HepG2 (cell line): ENCODE data around the gene UNC13D. TPM values are rescaled to one million over a fixed set of nuclear protein-coding genes. Genes with fewer than 3 reads are reported as not detected.

Experiments used
- CAMTA2 ChIP-seq: sonication (generic); formaldehyde crosslinking; IDR thresholded peaks from 2 replicates; pipeline ENCODE4 v1.4.0; 2020; ENCODE audit warnings: mild to moderate bottlenecking, missing genetic modification reagents, borderline replicate concordance
- FOXO1 ChIP-seq: sonication (generic); formaldehyde crosslinking; IDR thresholded peaks from 2 replicates; pipeline ENCODE4 v1.4.0; 2020; ENCODE audit warnings: missing genetic modification reagents
- GATAD2A ChIP-seq: IDR thresholded peaks from 2 replicates; pipeline ENCODE4 v1.6.1; 2016
- HHEX ChIP-seq: IDR thresholded peaks from 2 replicates; pipeline ENCODE4 v1.6.1; 2016; ENCODE audit warnings: control low read depth
- MED8 ChIP-seq: sonication (generic); formaldehyde crosslinking; IDR thresholded peaks from 2 replicates; pipeline ENCODE4 v1.8.1; 2023; ENCODE audit warnings: mild to moderate bottlenecking, missing genetic modification reagents; ENCODE audit not compliant: insufficient replicate concordance
- NFKB2 ChIP-seq: sonication (generic); formaldehyde crosslinking; IDR thresholded peaks from 2 replicates; pipeline ENCODE4 v1.4.0; 2020; ENCODE audit warnings: missing genetic modification reagents, borderline replicate concordance
- REXO4 ChIP-seq: sonication (generic); formaldehyde crosslinking; IDR thresholded peaks from 2 replicates; pipeline ENCODE4 v1.8.0; 2022; ENCODE audit warnings: missing genetic modification reagents, mild to moderate bottlenecking, borderline replicate concordance
- RFX1 ChIP-seq: fragments of 450-650 bp; IDR thresholded peaks from 2 replicates; pipeline ENCODE4 v1.6.1; 2017
- RFXANK ChIP-seq: IDR thresholded peaks from 2 replicates; pipeline ENCODE4 v1.6.1; 2016
- TSC22D2 ChIP-seq: sonication (generic); formaldehyde crosslinking; IDR thresholded peaks from 2 replicates; pipeline ENCODE4 v1.5.1; 2020; ENCODE audit warnings: missing genetic modification reagents, mild to moderate bottlenecking, borderline replicate concordance
- ZNF446 ChIP-seq: sonication (generic); formaldehyde crosslinking; IDR thresholded peaks from 2 replicates; pipeline ENCODE4 v1.5.0; 2020; ENCODE audit warnings: mild to moderate bottlenecking, missing genetic modification reagents
- ZNF550 ChIP-seq: sonication (generic); formaldehyde crosslinking; IDR thresholded peaks from 2 replicates; pipeline ENCODE4 v1.4.0; 2020; ENCODE audit warnings: mild to moderate bottlenecking, missing genetic modification reagents, borderline replicate concordance
- ZNF672 ChIP-seq: sonication (generic); formaldehyde crosslinking; IDR thresholded peaks from 2 replicates; pipeline ENCODE4 v1.8.1; 2022; ENCODE audit warnings: missing genetic modification reagents
- ZSCAN31 ChIP-seq: sonication (generic); formaldehyde crosslinking; IDR thresholded peaks from 2 replicates; pipeline ENCODE4 v1.5.0; 2020; ENCODE audit warnings: low read depth, mild to moderate bottlenecking, missing genetic modification reagents
- polyA plus RNA-seq, 8 experiments: library from polyadenylated mRNA; depleted of rRNA in 3 of 8; stranded (reverse) in 7 of 8; unstranded in 1 of 8; fragments of >200 nt; fragmentation: Illumina TruSeq in 4 of 8; extraction: Trizol in 4 of 8; gene quantifications; 2 replicates each; pipeline versions ENCODE4 v1.2.1 to v1.2.3, GENCODE V29; 2011 to 2016; ENCODE audit warnings: low read depth in 4 of 8, missing spikeins in 1 of 8, mixed read lengths in 1 of 8; ENCODE audit not compliant: insufficient read depth in 1 of 8
- total RNA-seq, 5 experiments: library from RNA; depleted of rRNA; stranded (reverse); fragments of >200 nt; fragmentation: Illumina TruSeq; extraction: Trizol; gene quantifications; 2 replicates each; pipeline ENCODE4 v1.2.3, GENCODE V29; 2016; ENCODE audit warnings: low read depth in 1 of 5
- TF ChIP-seq, protein P1 (sequence below): sonication (generic); formaldehyde crosslinking; IDR thresholded peaks from 2 replicates; pipeline ENCODE4 v1.4.0; 2020; ENCODE audit warnings: missing genetic modification reagents
- TF ChIP-seq, protein P2 (sequence below): sonication (generic); formaldehyde crosslinking; IDR thresholded peaks from 2 replicates; pipeline ENCODE4 v1.5.0; 2020; ENCODE audit warnings: mild to moderate bottlenecking, missing genetic modification reagents, moderate library complexity
- TF ChIP-seq, protein P3 (sequence below): sonication (generic); formaldehyde crosslinking; IDR thresholded peaks from 2 replicates; pipeline ENCODE4 v1.8.0; 2022; ENCODE audit warnings: mild to moderate bottlenecking, missing genetic modification reagents, moderate library complexity
- TF ChIP-seq, protein P4 (sequence below), 2 experiments: sonication (generic) in 1 of 2; formaldehyde crosslinking in 1 of 2; IDR thresholded peaks; 2 replicates each; pipeline versions ENCODE4 v1.4.0 to v1.6.1; 2018 to 2020; ENCODE audit warnings: missing genetic modification reagents in 2 of 2, borderline replicate concordance in 1 of 2, low read depth in 1 of 2, mild to moderate bottlenecking in 1 of 2, missing biosample characterization in 1 of 2

The UNC13D gene
- total and polyA plus RNA-seq, 2 of the 13 experiments (the other 11 are each of a cell fraction or from before 2014, with no cell fraction given), result 29.7 to 42.7 TPM

DNA sequence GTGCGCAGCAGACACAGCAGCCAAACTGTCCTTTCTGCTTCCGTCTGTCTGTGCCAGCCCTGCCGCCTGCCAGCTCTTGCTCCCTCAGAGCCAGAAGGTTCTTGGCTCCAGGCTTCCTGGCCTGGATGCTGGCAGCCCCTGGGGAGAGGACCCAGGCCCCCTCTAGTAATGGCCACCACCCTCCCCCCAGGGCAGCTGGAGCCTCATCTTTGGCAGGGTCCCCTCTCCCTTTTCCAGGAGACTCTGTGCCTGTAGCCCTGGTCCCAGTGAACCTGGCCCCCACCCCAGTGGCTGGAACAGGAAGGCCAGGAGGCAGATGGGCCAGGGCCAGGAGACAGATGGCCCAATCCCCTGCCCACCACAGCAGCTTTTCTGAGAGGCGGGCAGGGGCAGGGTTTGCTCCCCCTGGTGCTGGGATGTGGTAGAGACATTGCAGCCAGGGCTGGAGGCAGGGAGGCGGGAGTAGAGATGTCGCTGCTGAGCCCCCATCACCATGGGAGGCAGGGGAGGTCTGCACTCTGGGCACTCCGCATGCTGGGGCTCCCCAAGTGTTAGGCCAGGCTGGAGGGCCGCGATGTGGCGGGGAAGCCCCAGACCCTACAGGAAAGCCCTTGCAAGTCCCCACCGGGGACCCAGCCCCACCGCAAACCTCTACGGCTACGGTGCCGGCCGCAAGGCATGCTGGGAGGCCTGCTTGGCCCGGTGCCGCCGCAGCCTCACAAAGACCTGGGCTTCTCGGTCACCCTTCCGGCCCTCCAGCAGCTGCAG, 16.7 kb downstream of the UNC13D start (continued):
- TF ChIP-seq, protein P1, sequence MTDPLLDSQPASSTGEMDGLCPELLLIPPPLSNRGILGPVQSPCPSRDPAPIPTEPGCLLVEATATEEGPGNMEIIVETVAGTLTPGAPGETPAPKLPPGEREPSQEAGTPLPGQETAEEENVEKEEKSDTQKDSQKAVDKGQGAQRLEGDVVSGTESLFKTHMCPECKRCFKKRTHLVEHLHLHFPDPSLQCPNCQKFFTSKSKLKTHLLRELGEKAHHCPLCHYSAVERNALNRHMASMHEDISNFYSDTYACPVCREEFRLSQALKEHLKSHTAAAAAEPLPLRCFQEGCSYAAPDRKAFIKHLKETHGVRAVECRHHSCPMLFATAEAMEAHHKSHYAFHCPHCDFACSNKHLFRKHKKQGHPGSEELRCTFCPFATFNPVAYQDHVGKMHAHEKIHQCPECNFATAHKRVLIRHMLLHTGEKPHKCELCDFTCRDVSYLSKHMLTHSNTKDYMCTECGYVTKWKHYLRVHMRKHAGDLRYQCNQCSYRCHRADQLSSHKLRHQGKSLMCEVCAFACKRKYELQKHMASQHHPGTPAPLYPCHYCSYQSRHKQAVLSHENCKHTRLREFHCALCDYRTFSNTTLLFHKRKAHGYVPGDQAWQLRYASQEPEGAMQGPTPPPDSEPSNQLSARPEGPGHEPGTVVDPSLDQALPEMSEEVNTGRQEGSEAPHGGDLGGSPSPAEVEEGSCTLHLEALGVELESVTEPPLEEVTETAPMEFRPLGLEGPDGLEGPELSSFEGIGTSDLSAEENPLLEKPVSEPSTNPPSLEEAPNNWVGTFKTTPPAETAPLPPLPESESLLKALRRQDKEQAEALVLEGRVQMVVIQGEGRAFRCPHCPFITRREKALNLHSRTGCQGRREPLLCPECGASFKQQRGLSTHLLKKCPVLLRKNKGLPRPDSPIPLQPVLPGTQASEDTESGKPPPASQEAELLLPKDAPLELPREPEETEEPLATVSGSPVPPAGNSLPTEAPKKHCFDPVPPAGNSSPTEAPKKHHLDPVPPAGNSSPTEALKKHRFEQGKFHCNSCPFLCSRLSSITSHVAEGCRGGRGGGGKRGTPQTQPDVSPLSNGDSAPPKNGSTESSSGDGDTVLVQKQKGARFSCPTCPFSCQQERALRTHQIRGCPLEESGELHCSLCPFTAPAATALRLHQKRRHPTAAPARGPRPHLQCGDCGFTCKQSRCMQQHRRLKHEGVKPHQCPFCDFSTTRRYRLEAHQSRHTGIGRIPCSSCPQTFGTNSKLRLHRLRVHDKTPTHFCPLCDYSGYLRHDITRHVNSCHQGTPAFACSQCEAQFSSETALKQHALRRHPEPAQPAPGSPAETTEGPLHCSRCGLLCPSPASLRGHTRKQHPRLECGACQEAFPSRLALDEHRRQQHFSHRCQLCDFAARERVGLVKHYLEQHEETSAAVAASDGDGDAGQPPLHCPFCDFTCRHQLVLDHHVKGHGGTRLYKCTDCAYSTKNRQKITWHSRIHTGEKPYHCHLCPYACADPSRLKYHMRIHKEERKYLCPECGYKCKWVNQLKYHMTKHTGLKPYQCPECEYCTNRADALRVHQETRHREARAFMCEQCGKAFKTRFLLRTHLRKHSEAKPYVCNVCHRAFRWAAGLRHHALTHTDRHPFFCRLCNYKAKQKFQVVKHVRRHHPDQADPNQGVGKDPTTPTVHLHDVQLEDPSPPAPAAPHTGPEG (CRISPR knock-in tag), result no peak
- TF ChIP-seq ZNF550 (CRISPR knock-in tag), result no peak
- TF ChIP-seq, protein P2, sequence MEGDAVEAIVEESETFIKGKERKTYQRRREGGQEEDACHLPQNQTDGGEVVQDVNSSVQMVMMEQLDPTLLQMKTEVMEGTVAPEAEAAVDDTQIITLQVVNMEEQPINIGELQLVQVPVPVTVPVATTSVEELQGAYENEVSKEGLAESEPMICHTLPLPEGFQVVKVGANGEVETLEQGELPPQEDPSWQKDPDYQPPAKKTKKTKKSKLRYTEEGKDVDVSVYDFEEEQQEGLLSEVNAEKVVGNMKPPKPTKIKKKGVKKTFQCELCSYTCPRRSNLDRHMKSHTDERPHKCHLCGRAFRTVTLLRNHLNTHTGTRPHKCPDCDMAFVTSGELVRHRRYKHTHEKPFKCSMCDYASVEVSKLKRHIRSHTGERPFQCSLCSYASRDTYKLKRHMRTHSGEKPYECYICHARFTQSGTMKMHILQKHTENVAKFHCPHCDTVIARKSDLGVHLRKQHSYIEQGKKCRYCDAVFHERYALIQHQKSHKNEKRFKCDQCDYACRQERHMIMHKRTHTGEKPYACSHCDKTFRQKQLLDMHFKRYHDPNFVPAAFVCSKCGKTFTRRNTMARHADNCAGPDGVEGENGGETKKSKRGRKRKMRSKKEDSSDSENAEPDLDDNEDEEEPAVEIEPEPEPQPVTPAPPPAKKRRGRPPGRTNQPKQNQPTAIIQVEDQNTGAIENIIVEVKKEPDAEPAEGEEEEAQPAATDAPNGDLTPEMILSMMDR (CRISPR knock-in tag), result peak; percentile 87
- TF ChIP-seq ZNF672 (CRISPR knock-in tag), result no peak
- TF ChIP-seq GATAD2A (CRISPR knock-in tag), result no peak
- TF ChIP-seq HHEX (CRISPR knock-in tag), result no peak
- no peak for TF ChIP-seq MED8
- no peak for TF ChIP-seq TSC22D2 (CRISPR knock-in tag)
- TF ChIP-seq ZNF446 (CRISPR knock-in tag), result no peak
- TF ChIP-seq, protein P3, sequence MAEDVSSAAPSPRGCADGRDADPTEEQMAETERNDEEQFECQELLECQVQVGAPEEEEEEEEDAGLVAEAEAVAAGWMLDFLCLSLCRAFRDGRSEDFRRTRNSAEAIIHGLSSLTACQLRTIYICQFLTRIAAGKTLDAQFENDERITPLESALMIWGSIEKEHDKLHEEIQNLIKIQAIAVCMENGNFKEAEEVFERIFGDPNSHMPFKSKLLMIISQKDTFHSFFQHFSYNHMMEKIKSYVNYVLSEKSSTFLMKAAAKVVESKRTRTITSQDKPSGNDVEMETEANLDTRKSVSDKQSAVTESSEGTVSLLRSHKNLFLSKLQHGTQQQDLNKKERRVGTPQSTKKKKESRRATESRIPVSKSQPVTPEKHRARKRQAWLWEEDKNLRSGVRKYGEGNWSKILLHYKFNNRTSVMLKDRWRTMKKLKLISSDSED, result no peak
- TF ChIP-seq RFX1, result no peak
- no peak for TF ChIP-seq FOXO1 (CRISPR knock-in tag)
- no peak for TF ChIP-seq CAMTA2 (CRISPR knock-in tag)
- no peak for TF ChIP-seq RFXANK (CRISPR knock-in tag)
- peak; percentile 51; the same call in 1 of the 2 replicates for TF ChIP-seq NFKB2 (CRISPR knock-in tag)
- TF ChIP-seq, protein P4, sequence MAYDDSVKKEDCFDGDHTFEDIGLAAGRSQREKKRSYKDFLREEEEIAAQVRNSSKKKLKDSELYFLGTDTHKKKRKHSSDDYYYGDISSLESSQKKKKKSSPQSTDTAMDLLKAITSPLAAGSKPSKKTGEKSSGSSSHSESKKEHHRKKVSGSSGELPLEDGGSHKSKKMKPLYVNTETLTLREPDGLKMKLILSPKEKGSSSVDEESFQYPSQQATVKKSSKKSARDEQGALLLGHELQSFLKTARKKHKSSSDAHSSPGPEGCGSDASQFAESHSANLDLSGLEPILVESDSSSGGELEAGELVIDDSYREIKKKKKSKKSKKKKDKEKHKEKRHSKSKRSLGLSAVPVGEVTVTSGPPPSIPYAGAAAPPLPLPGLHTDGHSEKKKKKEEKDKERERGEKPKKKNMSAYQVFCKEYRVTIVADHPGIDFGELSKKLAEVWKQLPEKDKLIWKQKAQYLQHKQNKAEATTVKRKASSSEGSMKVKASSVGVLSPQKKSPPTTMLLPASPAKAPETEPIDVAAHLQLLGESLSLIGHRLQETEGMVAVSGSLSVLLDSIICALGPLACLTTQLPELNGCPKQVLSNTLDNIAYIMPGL (CRISPR knock-in tag; IDR thresholded peaks at IDR 0.05; ENCODE audit: borderline replicate concordance in 1 of 2, low read depth in 1 of 2), result peak in 1 of 2 experiments; percentile 73; a peak in 2 of 4 replicates
- no peak for TF ChIP-seq REXO4 (CRISPR knock-in tag)
- TF ChIP-seq ZSCAN31 (CRISPR knock-in tag), result no peak
